ENCODE results near the gene PSMG4. TPM values are rescaled to one million over a fixed set of nuclear protein-coding genes. Genes with fewer than 3 reads are reported as not detected.

The PSMG4 gene
- total and polyA plus RNA-seq, 9 of the 15 experiments (the other 6 are each of a cell fraction or from before 2014, with no cell fraction given) = 12.9 to 185 (median 52.0) TPM

GRCh38 chr6:3287976-3288707 is 29.4 kb downstream of the PSMG4 start (continued):
- TF ChIP-seq AFF1 (IDR thresholded peaks at IDR 0.05; ENCODE audit: low read depth in 1 of 2, partially characterized antibody in 2 of 2) (peak in 1 of 2 experiments; percentile 71), CXXC5 (CRISPR knock-in tag; IDR thresholded peaks at IDR 0.05) (peak; percentile 74), JUND (IDR thresholded peaks at IDR 0.05; ENCODE audit: borderline replicate concordance, low read depth, low read length) (peak; percentile 77), JUND (tag; IDR thresholded peaks at IDR 0.05; ENCODE audit: borderline replicate concordance, low read depth, low read length) (peak; percentile 54; the same call in 1 of the 3 replicates), KAT7 (CRISPR knock-in tag; IDR thresholded peaks at IDR 0.05; ENCODE audit: borderline replicate concordance) (no peak), MAX (CRISPR knock-in tag; IDR thresholded peaks at IDR 0.05) (no peak), ZNF124 (CRISPR knock-in tag; IDR thresholded peaks at IDR 0.05) (no peak), CREB3 (tag; conservative IDR thresholded peaks at IDR 0.05; ENCODE audit: low read depth) (0 out of 2 replicates have a peak, but pooled peaks have one; percentile 29), ZNF584 (CRISPR knock-in tag; IDR thresholded peaks at IDR 0.05; ENCODE audit: low read depth) (0 out of 2 replicates have a peak, but pooled peaks have one; percentile 67), BDP1 (IDR thresholded peaks at IDR 0.05; ENCODE audit: insufficient read depth, insufficient read length) (no peak), ZNF740 (CRISPR knock-in tag; IDR thresholded peaks at IDR 0.05) (0 out of 2 replicates have a peak, but pooled peaks have one; percentile 11), ZNF740 (tag; IDR thresholded peaks at IDR 0.05) (no peak), PHF8 (IDR thresholded peaks at IDR 0.05; ENCODE audit: borderline replicate concordance, low read length) (no peak), ZBTB11 (CRISPR knock-in tag; IDR thresholded peaks at IDR 0.05) (peak in 1 of 3 experiments; percentile 80; a peak in 1 of 6 replicates), CBFB (CRISPR knock-in tag; IDR thresholded peaks at IDR 0.05) (peak; percentile 94), CTBP1 (IDR thresholded peaks at IDR 0.05; ENCODE audit: borderline replicate concordance) (peak; percentile 90)
